ENCODE results near the gene MBNL1. TPM values are rescaled to one million over a fixed set of nuclear protein-coding genes. Genes with fewer than 3 reads are reported as not detected.
A peak's percentile ranks its signal among the peaks of the same experiment; 100 is the strongest.

MBNL1 gene
- total RNA-seq, 2 donors from 2014 or later: 1.3 to 4.9 TPM

- Histone ChIP-seq H3K36me3 (ENCODE audit: control insufficient read depth, insufficient read depth, low read length) (no peaks in the 10 kb centered on the region), H3K4me3 (ENCODE audit: low read length) (no peak overlapping the region), H3K4me1 (ENCODE audit: control insufficient read depth, insufficient read depth, low read length) (no peaks in the 10 kb centered on the region), H3K27me3 (ENCODE audit: control insufficient read depth, insufficient read depth, low read length, poor library complexity, severe bottlenecking) (peaks cover 4% of the 10 kb centered on the region), H3K27ac (ENCODE audit: low read depth, low read length) (peak overlapping the region; percentile 78), H3K9ac (ENCODE audit: extremely low read depth, low read length, poor library complexity, severe bottlenecking) (no peak overlapping the region), H3K9me3 (ENCODE audit: control insufficient read depth, low read length) (no peaks in the 10 kb centered on the region)
- no peaks in the 10 kb centered on the region for H3K9me3 Mint-ChIP-seq
- TF ChIP-seq CTCF (conservative IDR thresholded peaks at IDR 0.05): no peak
- H3K36me3 Mint-ChIP-seq (ENCODE audit: low read depth): no peaks in the 10 kb centered on the region
- H3K27ac Mint-ChIP-seq: no peak overlapping the region
- WGBS, 2 experiments (ENCODE audit: insufficient coverage in 1 of 2, insufficient read length in 1 of 2): 90 to 100% methylated on average over 1 to 2 of the region's 2 CpGs
- no peak overlapping the region for H3K4me3 Mint-ChIP-seq
- peaks cover 9% of the 10 kb centered on the region for H3K27me3 Mint-ChIP-seq (ENCODE audit: insufficient read depth)
- no peak for DNase-seq
- peaks cover 4% of the 10 kb centered on the region for H3K4me1 Mint-ChIP-seq
Measured at GRCh38 chr3:152319256-152319655, 50.5 kb downstream of the MBNL1 start.

GRCh38 chr3:152319831-152320617, 51.3 kb downstream of the MBNL1 start:
- no peak overlapping the region for H3K4me3 Mint-ChIP-seq

GRCh38 chr3:152321200-152321954, 52.6 kb downstream of the MBNL1 start:
- H3K4me3 Mint-ChIP-seq: no peak overlapping the region
- no peaks in the 10 kb centered on the region for H3K9me3 Mint-ChIP-seq
- 89% methylated on average over 2 of the region's 2 CpGs; no CpG with 5 or more reads in 1 of the 2 experiments for WGBS, 2 experiments (ENCODE audit: insufficient coverage in 1 of 2, insufficient read length in 1 of 2)
- Histone ChIP-seq H3K27ac (ENCODE audit: low read depth, low read length) (no peak overlapping the region), H3K9ac (ENCODE audit: extremely low read depth, low read length, poor library complexity, severe bottlenecking) (no peak overlapping the region), H3K9me3 (ENCODE audit: control insufficient read depth, low read length) (no peaks in the 10 kb centered on the region), H3K4me3 (ENCODE audit: low read length) (no peak overlapping the region), H3K4me1 (ENCODE audit: control insufficient read depth, insufficient read depth, low read length) (no peaks in the 10 kb centered on the region), H3K27me3 (ENCODE audit: control insufficient read depth, insufficient read depth, low read length, poor library complexity, severe bottlenecking) (no peaks in the 10 kb centered on the region), H3K36me3 (ENCODE audit: control insufficient read depth, insufficient read depth, low read length) (no peaks in the 10 kb centered on the region)
- no peak for DNase-seq
- peaks cover 4% of the 10 kb centered on the region for H3K4me1 Mint-ChIP-seq
- no peak for TF ChIP-seq CTCF (conservative IDR thresholded peaks at IDR 0.05)
- H3K36me3 Mint-ChIP-seq (ENCODE audit: low read depth): no peaks in the 10 kb centered on the region
- H3K27ac Mint-ChIP-seq: no peak overlapping the region
- H3K27me3 Mint-ChIP-seq (ENCODE audit: insufficient read depth): peaks cover 4% of the 10 kb centered on the region

More at GRCh38 chr3:152319831-152320617, 51.3 kb downstream of the MBNL1 start:
- H3K4me1 Mint-ChIP-seq: peaks cover 4% of the 10 kb centered on the region
- no peaks in the 10 kb centered on the region for H3K36me3 ChIP-seq (ENCODE audit: control insufficient read depth, insufficient read depth, low read length)
- no peak overlapping the region for H3K27ac Mint-ChIP-seq
- DNase-seq: no peak
- no peak overlapping the region for H3K9ac ChIP-seq (ENCODE audit: extremely low read depth, low read length, poor library complexity, severe bottlenecking)
- peak overlapping the region; percentile 7 for H3K27ac ChIP-seq (ENCODE audit: low read depth, low read length)
- TF ChIP-seq CTCF (conservative IDR thresholded peaks at IDR 0.05): no peak
- H3K9me3 Mint-ChIP-seq: no peaks in the 10 kb centered on the region
- no peak overlapping the region for H3K4me3 ChIP-seq (ENCODE audit: low read length)
- no peaks in the 10 kb centered on the region for H3K9me3 ChIP-seq (ENCODE audit: control insufficient read depth, low read length)
- peaks cover 4% of the 10 kb centered on the region for H3K27me3 Mint-ChIP-seq (ENCODE audit: insufficient read depth)
- H3K27me3 ChIP-seq (ENCODE audit: control insufficient read depth, insufficient read depth, low read length, poor library complexity, severe bottlenecking): peaks cover 4% of the 10 kb centered on the region
- no peaks in the 10 kb centered on the region for H3K36me3 Mint-ChIP-seq (ENCODE audit: low read depth)
- H3K4me1 ChIP-seq (ENCODE audit: control insufficient read depth, insufficient read depth, low read length): no peaks in the 10 kb centered on the region
- 90 to 96% methylated on average over 2 to 3 of the region's 3 CpGs for WGBS, 2 experiments (ENCODE audit: insufficient coverage in 1 of 2, insufficient read length in 1 of 2)
